NCI-H82 treated with DMSO at 0.1 percent for 48 hours (cell line): ENCODE measurements around the gene PNPLA7.

ENCODE experiments used
- DNase-seq: peaks from one replicate; lab custom pipeline; 2025; ENCODE audit not compliant: unreplicated experiment; lab: John Stamatoyannopoulos, UW

The PNPLA7 gene

DNA sequence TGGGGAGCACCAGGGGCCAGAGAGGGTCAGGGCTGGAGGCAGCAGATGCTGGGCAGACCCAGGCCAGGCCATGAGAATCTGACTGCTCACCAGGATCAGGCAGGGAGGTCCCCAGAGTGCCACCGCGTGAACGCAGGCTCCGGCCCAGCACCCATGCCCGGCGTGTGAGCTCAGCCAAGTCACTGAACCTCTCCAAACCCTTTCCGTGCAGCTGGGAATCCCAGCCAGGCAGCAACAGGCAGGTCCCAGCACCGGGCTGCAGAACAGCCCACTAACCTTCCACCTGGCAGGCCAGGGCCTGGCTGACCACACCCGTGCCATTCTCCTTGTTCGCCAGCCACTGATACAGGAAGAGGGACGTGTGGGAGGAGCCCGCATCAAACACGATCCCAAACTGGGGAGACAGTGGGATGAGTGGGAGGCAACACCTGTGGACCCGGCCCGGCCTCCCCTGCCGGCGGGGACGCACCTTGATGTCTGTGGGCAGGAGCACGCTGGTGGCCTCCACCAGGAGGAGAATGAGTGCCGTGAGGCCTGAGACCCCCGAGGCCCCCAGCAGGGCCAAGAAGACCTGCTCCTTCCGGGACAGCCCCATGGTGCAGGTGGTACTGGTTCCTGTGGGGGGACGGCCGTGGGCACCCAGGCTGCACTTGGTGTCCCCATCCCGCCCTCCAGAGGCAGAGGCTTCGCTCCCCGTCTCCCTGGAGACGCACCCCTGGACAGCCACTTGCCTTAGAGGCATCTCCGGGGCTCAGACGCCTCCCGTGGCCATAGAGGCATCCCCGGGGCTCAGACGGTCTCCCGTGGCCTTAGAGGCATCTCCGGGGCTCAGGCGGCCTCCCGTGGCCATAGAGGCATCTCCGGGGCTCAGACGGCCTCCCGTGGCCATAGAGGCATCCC, 112.3 kb downstream of the PNPLA7 start:
- DNase-seq = no peak

GRCh38 chr9:137436761-137437600, 113.2 kb downstream of the PNPLA7 start:
- DNase-seq = no peak

- no peak for DNase-seq
These were observed 114.0 kb downstream of the PNPLA7 start for GRCh38 chr9:137435980-137436760.

DNA sequence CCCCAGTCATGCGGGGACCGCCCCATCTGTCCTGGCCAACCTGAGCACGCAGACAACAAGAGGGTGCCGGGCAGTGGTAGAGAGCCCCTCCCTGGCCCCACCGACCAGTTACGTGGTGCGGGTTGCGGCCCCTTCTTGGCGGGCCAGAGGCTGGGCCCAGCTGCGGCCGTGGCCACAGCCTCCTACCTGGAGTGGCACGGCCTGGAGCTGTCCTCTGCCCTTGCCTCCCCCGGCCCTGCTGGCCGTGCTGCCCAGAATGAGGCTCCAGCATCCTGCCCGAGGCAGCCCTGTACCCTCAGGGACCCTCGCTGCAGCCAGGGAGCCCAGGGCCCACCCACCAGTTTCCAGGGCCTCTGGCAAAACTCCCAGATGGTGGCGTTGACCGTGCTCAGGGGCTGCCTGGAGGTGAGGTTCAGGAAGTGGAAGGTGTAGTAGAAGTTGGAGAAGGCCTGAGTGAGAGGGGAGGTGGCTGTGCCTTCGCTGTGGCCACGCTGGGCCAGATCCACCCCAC, 114.8 kb downstream of the PNPLA7 start:
- no peak for DNase-seq

GRCh38 chr9:137434498-137435380, 115.5 kb downstream of the PNPLA7 start:
- DNase-seq = no peak

- no peak for DNase-seq
These were observed 116.2 kb downstream of the PNPLA7 start for GRCh38 chr9:137433916-137434431.

DNA sequence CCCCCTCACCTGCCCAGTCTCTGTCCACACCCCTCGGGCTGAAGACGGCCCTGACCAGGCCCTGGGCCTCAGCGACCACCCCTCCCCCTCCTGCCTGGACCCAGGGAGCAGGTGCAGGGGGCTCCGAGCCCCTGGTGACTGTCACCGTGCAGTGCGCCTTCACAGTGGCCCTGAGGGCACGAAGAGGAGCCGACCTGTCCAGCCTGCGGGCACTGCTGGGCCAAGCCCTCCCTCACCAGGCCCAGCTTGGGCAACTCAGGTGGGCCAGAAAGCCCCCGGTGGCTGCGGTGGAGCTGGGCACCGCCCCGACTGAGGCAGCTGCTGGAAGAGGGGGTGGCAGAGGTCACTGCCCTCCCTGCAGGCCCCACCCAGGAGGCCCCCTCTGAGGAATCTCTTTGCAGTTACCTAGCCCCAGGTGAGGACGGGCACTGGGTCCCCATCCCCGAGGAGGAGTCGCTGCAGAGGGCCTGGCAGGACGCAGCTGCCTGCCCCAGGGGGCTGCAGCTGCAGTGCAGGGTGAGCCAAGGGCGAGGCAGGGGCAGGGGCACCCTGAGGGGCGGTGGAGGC, 116.8 kb downstream of the PNPLA7 start:
- no peak for DNase-seq

- DNase-seq = no peak
These were observed 117.4 kb downstream of the PNPLA7 start for GRCh38 chr9:137432687-137433348.

DNA sequence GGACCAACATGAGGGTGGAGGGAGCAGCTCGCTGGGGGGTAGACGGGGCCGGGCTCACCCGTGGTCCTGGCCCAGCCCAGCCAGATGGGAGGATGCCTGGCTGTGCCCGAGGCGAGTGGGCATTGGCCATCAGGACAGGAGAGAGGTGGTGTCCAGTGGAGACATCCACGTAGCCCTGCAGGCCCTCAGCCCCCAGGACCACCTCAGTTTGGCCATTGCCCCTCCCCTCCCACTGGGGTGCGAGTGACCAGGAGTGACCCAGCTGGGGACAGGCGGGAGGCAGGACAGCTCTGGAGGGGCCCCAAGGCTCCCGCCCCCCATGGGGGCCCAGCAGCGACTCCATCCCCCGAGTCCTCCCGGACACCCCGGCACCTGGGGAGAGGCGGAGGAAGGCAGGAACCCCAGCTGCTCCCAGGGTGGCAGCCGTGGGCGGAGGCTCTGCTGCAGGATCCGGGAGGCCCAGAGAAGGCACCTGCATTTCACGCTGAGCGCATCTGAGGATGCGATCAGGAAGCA, 118.7 kb downstream of the PNPLA7 start:
- no peak for DNase-seq

GRCh38 chr9:137430723-137431415, 119.3 kb downstream of the PNPLA7 start:
- DNase-seq = no peak

DNA sequence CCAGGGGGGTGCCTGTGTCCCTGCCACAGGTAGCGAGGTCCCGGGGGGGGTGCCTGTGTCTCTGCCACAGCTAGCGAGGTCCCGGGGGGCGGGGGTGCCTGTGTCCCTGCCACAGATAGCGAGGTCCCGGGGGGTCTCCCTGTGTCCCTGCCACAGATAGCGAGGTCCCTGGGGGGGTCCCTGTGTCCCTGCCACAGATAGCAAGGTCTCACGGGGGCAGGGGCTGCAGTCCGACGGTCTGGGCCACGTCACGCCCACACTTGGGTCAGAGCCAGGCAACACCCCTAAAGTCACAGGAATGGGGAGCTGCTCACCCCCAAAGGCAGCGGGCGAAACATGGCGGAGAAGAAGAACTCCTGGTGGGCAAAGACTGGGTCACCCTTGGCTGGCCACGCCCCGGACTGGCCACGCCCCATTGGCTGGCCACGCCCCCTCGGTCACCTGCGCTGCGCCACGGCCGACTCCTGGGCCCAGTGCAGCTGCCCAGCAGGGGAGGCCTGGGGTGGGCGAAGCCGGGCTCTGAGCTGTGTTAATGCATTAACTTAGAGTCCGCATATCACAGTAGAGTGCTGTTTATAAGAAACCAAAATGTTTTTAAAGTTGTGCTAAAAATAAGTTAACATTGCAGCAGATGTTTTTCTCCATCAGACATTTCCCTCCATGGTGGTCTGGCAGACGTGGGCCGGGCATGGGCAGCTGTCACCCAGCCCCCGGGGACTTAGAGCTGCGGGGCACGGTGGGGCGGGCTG, 120.1 kb downstream of the PNPLA7 start:
- DNase-seq = no peak

DNA sequence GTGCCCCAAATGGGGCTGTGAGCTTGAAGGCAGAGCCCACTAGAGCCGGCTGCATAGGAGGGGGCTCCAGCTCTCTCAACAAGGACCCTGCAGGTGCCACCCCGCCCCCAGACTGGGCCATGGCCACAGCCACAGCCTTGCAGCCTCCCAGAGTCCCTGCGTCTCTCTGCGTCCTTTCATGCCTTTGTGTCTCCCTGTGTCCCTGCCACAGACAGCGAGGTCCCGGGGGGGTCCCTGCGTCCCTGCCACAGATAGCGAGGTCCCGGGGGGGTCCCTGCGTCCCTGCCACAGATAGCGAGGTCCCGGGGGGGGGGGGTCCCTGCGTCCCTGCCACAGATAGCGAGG, 120.7 kb downstream of the PNPLA7 start:
- DNase-seq = no peak

- DNase-seq = no peak
These were observed 121.2 kb downstream of the PNPLA7 start for GRCh38 chr9:137428841-137429545.

DNA sequence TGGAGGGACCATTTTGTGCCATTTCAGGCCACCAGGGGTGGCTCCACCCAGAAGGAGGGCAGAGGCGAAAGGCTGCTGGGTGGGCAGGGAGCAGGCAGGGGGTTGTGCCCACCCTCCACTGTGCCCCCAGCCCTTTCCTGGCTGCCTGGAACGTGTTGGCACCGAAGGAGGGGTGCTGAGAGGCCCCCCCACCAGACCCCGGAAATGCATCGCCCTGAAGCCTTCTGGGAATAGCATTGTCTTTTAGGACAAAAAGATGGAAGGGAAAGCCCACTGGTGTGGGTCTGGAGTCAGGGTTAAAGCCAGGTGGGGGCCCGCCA, 121.9 kb downstream of the PNPLA7 start:
- no peak for DNase-seq

- no peak for DNase-seq
These were observed 122.5 kb downstream of the PNPLA7 start for GRCh38 chr9:137427454-137428310.

GRCh38 chr9:137426018-137426681, 124.1 kb downstream of the PNPLA7 start:
- no peak for DNase-seq
